ENCODE results near the gene THSD1.
A peak's percentile ranks its signal among the peaks of the same experiment; 100 is the strongest.
"Not testable (repeated sequence)": the region's sequence is repeated elsewhere in the genome, so short reads cannot be mapped to it uniquely, and the experiment has no call there.

Gene THSD1
- total RNA-seq = 0.21 to 1.5 (median 0.92) reads per million in 3 experiments

- DNase-seq = peak; percentile 3
Measured at GRCh38 chr13:52405767-52406494, at the start of gene THSD1. THSD1 (minus strand) TSS chr13:52406172; CDS start chr13:52402600, 3,572 bp downstream.

GRCh38 chr13:52455677-52456041 lies 49.7 kb upstream of the THSD1 start:
- DNase-seq = peak; percentile 72

- DNase-seq = peak; percentile 94
Measured at GRCh38 chr13:52454820-52455676, 49.1 kb upstream of the THSD1 start, which contains the start of gene CKAP2. CKAP2 (plus strand) TSS chr13:52455478; CDS start chr13:52455557, 79 bp downstream.

GRCh38 chr13:52454459-52454819 lies 48.5 kb upstream of the THSD1 start:
- no peak for DNase-seq

GRCh38 chr13:52452470-52452869 lies 46.5 kb upstream of the THSD1 start:
- DNase-seq = no peak

- DNase-seq = no peak
Measured at GRCh38 chr13:52451135-52451804, 45.3 kb upstream of the THSD1 start.

GRCh38 chr13:52450793-52451116 lies 44.8 kb upstream of the THSD1 start:
- DNase-seq = no peak

- peak; percentile 93 for DNase-seq
Measured at GRCh38 chr13:52450012-52450792, 44.2 kb upstream of the THSD1 start, which contains the start of gene VPS36. VPS36 (minus strand) TSS chr13:52450634; CDS start chr13:52450594, 40 bp downstream.

- no peak for DNase-seq
Measured at GRCh38 chr13:52449331-52450011, 43.5 kb upstream of the THSD1 start.

GRCh38 chr13:52447815-52448552 lies 42.0 kb upstream of the THSD1 start:
- DNase-seq = no peak

GRCh38 chr13:52447354-52447753 lies 41.4 kb upstream of the THSD1 start:
- no peak for DNase-seq

- no peak for DNase-seq
Measured at GRCh38 chr13:52446265-52446664, 40.3 kb upstream of the THSD1 start.

GRCh38 chr13:52432456-52432855 lies 26.5 kb upstream of the THSD1 start:
- no peak for DNase-seq

- no peak for DNase-seq
Measured at GRCh38 chr13:52428295-52428694, 22.3 kb upstream of the THSD1 start.

GRCh38 chr13:52421216-52421615 lies 15.2 kb upstream of the THSD1 start:
- DNase-seq = no peak

GRCh38 chr13:52419080-52419479 lies 13.1 kb upstream of the THSD1 start:
- DNase-seq = no peak

- DNase-seq = no peak
Measured at GRCh38 chr13:52414963-52415362, 9.0 kb upstream of the THSD1 start.

- DNase-seq = no peak
Measured at GRCh38 chr13:52414051-52414450, 8.1 kb upstream of the THSD1 start.

GRCh38 chr13:52412128-52412527 lies 6.2 kb upstream of the THSD1 start:
- DNase-seq = no peak

- DNase-seq = no peak
Measured at GRCh38 chr13:52411629-52412028, 5.7 kb upstream of the THSD1 start.

- DNase-seq = not testable (repeated sequence)
Measured at GRCh38 chr13:52408071-52408658, 2.2 kb upstream of the THSD1 start.
